NCI-H345 treated with DMSO at 0.1 percent for 48 hours (cell line): ENCODE results near the gene ASIC1.

Experiments
- DNase-seq: peaks from one replicate; lab custom pipeline; 2025; ENCODE audit not compliant: unreplicated experiment; lab: John Stamatoyannopoulos, UW

Gene ASIC1

GRCh38 chr12:50105913-50106450, 48.6 kb downstream of the ASIC1 start:
- DNase-seq, result no peak

GRCh38 chr12:50106907-50107306, 49.5 kb downstream of the ASIC1 start:
- no peak for DNase-seq

- DNase-seq, result no peak
Measured at GRCh38 chr12:50107416-50108268, 50.2 kb downstream of the ASIC1 start.

GRCh38 chr12:50109319-50109718, 51.9 kb downstream of the ASIC1 start:
- no peak for DNase-seq

- DNase-seq, result no peak
Measured at GRCh38 chr12:50110127-50110761, 52.8 kb downstream of the ASIC1 start.

GRCh38 chr12:50110762-50111351, 53.5 kb downstream of the ASIC1 start:
- no peak for DNase-seq

- DNase-seq, result no peak
Measured at GRCh38 chr12:50111395-50111692, 53.9 kb downstream of the ASIC1 start.

GRCh38 chr12:50111693-50112455, 54.5 kb downstream of the ASIC1 start, which contains the start of gene COX14:
Gene COX14, plus strand, starts transcription at chr12:50112236. Its CDS starts 7,808 bp downstream, at chr12:50120044.
- peak; percentile 88 for DNase-seq

GRCh38 chr12:50112456-50113218, 55.2 kb downstream of the ASIC1 start:
- DNase-seq, result no peak

GRCh38 chr12:50117057-50117622, 59.7 kb downstream of the ASIC1 start:
- DNase-seq, result no peak

GRCh38 chr12:50119387-50119786, 62.0 kb downstream of the ASIC1 start:
- DNase-seq, result no peak

GRCh38 chr12:50120521-50120920, 63.1 kb downstream of the ASIC1 start:
- no peak for DNase-seq

- DNase-seq, result no peak
Measured at GRCh38 chr12:50120953-50121352, 63.6 kb downstream of the ASIC1 start.

- no peak for DNase-seq
Measured at GRCh38 chr12:50121641-50122040, 64.2 kb downstream of the ASIC1 start.

- no peak for DNase-seq
Measured at GRCh38 chr12:50123203-50123602, 65.8 kb downstream of the ASIC1 start.

GRCh38 chr12:50127546-50127945, 70.2 kb downstream of the ASIC1 start:
- no peak for DNase-seq

GRCh38 chr12:50129290-50129689, 71.9 kb downstream of the ASIC1 start:
- DNase-seq, result no peak

GRCh38 chr12:50132505-50133135, 75.2 kb downstream of the ASIC1 start:
- no peak for DNase-seq
